Smooth muscle cell (in vitro differentiated cells): ENCODE results near the gene KRT82. TPM values are rescaled to one million over a fixed set of nuclear protein-coding genes. Genes with fewer than 3 reads are reported as not detected.

ENCODE experiments used
- DNase-seq: peaks from one replicate; lab custom pipeline; 2025; ENCODE audit not compliant: unreplicated experiment; lab: John Stamatoyannopoulos, UW
- H2AFZ ChIP-seq: fragments of 200-600 bp; sonication (generic); 2 replicates; pipeline ENCODE4 v1.6.0; 2016; ENCODE audit warnings: antibody characterized with exemption, low read depth, mild to moderate bottlenecking
- H3F3A ChIP-seq: fragments of 200-600 bp; sonication (generic); 2 replicates; pipeline ENCODE4 v1.6.0; 2017; ENCODE audit warnings: antibody characterized with exemption, low read depth
- H3K27ac ChIP-seq: fragments of 200-600 bp; sonication (generic); 2 replicates; pipeline ENCODE4 v1.5.1; 2016; ENCODE audit warnings: low read depth, mild to moderate bottlenecking
- H3K27me3 ChIP-seq: fragments of 200-600 bp; sonication (generic); 2 replicates; pipeline ENCODE4 v1.6.1; 2016; ENCODE audit warnings: low read depth, mild to moderate bottlenecking
- H3K36me3 ChIP-seq: fragments of 200-600 bp; sonication (generic); 2 replicates; pipeline ENCODE4 v1.5.1; 2016; ENCODE audit warnings: low read depth
- H3K4me1 ChIP-seq: fragments of 200-600 bp; sonication (generic); 2 replicates; pipeline ENCODE4 v1.5.1; 2016; ENCODE audit warnings: low read depth
- H3K4me2 ChIP-seq: fragments of 200-600 bp; sonication (generic); 2 replicates; pipeline ENCODE4 v1.6.0; 2016; ENCODE audit warnings: mild to moderate bottlenecking
- H3K4me3 ChIP-seq: fragments of 200-600 bp; sonication (generic); 2 replicates; pipeline ENCODE4 v1.5.1; 2016; ENCODE audit warnings: mild to moderate bottlenecking
- H3K79me2 ChIP-seq: fragments of 200-600 bp; sonication (generic); 2 replicates; pipeline ENCODE4 v1.6.0; 2016; ENCODE audit warnings: low read depth, mild to moderate bottlenecking
- H3K9ac ChIP-seq: fragments of 200-600 bp; sonication (generic); 2 replicates; pipeline ENCODE4 v1.6.0; 2016; ENCODE audit warnings: low read depth
- H3K9me3 ChIP-seq: fragments of 200-600 bp; sonication (generic); replicated peaks from 2 replicates; pipeline ENCODE4 v1.5.1; 2016; ENCODE audit warnings: low read depth
- H4K20me1 ChIP-seq: fragments of 200-600 bp; sonication (generic); 2 replicates; pipeline ENCODE4 v1.6.0; 2016; ENCODE audit warnings: low read depth
- CTCF ChIP-seq: fragments of 200-600 bp; sonication (generic); IDR thresholded peaks from 2 replicates; pipeline ENCODE4 v1.5.1; 2017; ENCODE audit warnings: borderline replicate concordance, mild to moderate bottlenecking, antibody characterized with exemption; ENCODE audit not compliant: insufficient read depth, poor library complexity, severe bottlenecking
- WGBS: methylation state at CpG from one replicate; pipeline ENCODE4 v1.1.7; 2016; ENCODE audit warnings: low lambda C conversion rate; 5-methylcytosine and 5-hydroxymethylcytosine counted together
- polyA plus RNA-seq: library from polyadenylated mRNA; unstranded; fragments of >200 nt; fragmentation: Nextera tagmentation; extraction: Ambion mirVana; gene quantifications from 2 replicates; pipeline ENCODE4 v1.2.1, GENCODE V29; 2016
- total RNA-seq: library from RNA; depleted of rRNA; stranded (reverse); fragments of >200 nt; gene quantifications from 2 replicates; pipeline ENCODE4 v1.2.3, GENCODE V29; 2014

The KRT82 gene
- total and polyA plus RNA-seq, 2 experiments from 2014 or later = 0.23 TPM; not detected in 1

GRCh38 chr12:52352951-52353350 lies 53.2 kb downstream of the KRT82 start:
- Histone ChIP-seq H4K20me1 (no peaks in the 10 kb centered on the region), H3K79me2 (no peaks in the 10 kb centered on the region), H3K4me2 (no peak overlapping the region), H3F3A (no peaks in the 10 kb centered on the region), H3K4me1 (no peaks in the 10 kb centered on the region), H3K4me3 (no peak overlapping the region), H3K9ac (no peak overlapping the region), H2AFZ (no peak overlapping the region), H3K27me3 (peaks cover 54% of the 10 kb centered on the region), H3K9me3 (no peaks in the 10 kb centered on the region), H3K36me3 (no peaks in the 10 kb centered on the region), H3K27ac (no peak overlapping the region)
- TF ChIP-seq CTCF = no peak
- 85% methylated on average over 2 of the region's 2 CpGs for WGBS
- DNase-seq = no peak

- H3K9me3 ChIP-seq = no peaks in the 10 kb centered on the region
- no peak overlapping the region for H3K9ac ChIP-seq
- no peaks in the 10 kb centered on the region for H3K36me3 ChIP-seq
- peaks cover 54% of the 10 kb centered on the region for H3K27me3 ChIP-seq
- H3F3A ChIP-seq = no peaks in the 10 kb centered on the region
- H3K4me1 ChIP-seq = no peaks in the 10 kb centered on the region
- no peak overlapping the region for H2AFZ ChIP-seq
- WGBS = 84% methylated on average over 9 of the region's 9 CpGs
- H3K27ac ChIP-seq = no peak overlapping the region
- no peak overlapping the region for H3K4me3 ChIP-seq
- no peaks in the 10 kb centered on the region for H4K20me1 ChIP-seq
- no peak for TF ChIP-seq CTCF
- no peak for DNase-seq
- H3K4me2 ChIP-seq = no peak overlapping the region
- H3K79me2 ChIP-seq = no peaks in the 10 kb centered on the region
Observed at GRCh38 chr12:52351196-52352059, 54.7 kb downstream of the KRT82 start.

GRCh38 chr12:52350786-52351185 lies 55.3 kb downstream of the KRT82 start:
- 97% methylated on average over 5 of the region's 5 CpGs for WGBS
- Histone ChIP-seq H2AFZ (no peak overlapping the region), H3K9ac (no peak overlapping the region), H3K36me3 (no peaks in the 10 kb centered on the region), H4K20me1 (no peaks in the 10 kb centered on the region), H3K4me2 (no peak overlapping the region), H3K4me1 (no peaks in the 10 kb centered on the region), H3K4me3 (no peak overlapping the region), H3K9me3 (no peaks in the 10 kb centered on the region), H3K79me2 (no peaks in the 10 kb centered on the region), H3K27ac (no peak overlapping the region), H3K27me3 (peaks cover 54% of the 10 kb centered on the region), H3F3A (no peaks in the 10 kb centered on the region)
- no peak for DNase-seq
- TF ChIP-seq CTCF = no peak
